SK-N-SH (cell line): ENCODE results near the gene B3GALNT1. TPM values are rescaled to one million over a fixed set of nuclear protein-coding genes. Genes with fewer than 3 reads are reported as not detected.

ENCODE experiments used
- CTCF ChIA-PET: fragments of 300-600, 350-600 bp; formaldehyde crosslinking; extraction: SDS; loops from one replicate; lab custom pipeline; 2021; lab: Yijun Ruan, JAX
- POLR2A ChIA-PET: fragments of 350-600 bp; sonication (Branson Sonifier 250); formaldehyde crosslinking; extraction: SDS; loops from one replicate; lab custom pipeline; 2020; ENCODE audit warnings: antibody characterized with exemption, inconsistent platforms; lab: Yijun Ruan, JAX
- DNase-seq: peaks from one replicate; pipeline ENCODE4 v3.0.0; 2012
- H2AFZ ChIP-seq: fragments of 200-600 bp; sonication (generic); 2 replicates; pipeline ENCODE4 v1.8.1; 2016; ENCODE audit warnings: antibody characterized with exemption, mild to moderate bottlenecking, low read depth
- H3F3A ChIP-seq: fragments of 200-600 bp; sonication (generic); replicated peaks from 2 replicates; pipeline ENCODE3; 2016; ENCODE audit warnings: antibody characterized with exemption, mild to moderate bottlenecking; ENCODE audit not compliant: insufficient read depth
- H3K27ac ChIP-seq, 2 experiments: fragments of 200-500 bp in 1 of 2; fragments of 200-600 bp in 1 of 2; sonication (Bioruptor generic) in 1 of 2; sonication (generic), shearing (Covaris generic) in 1 of 2; 2 replicates each; pipeline versions ENCODE4 v1.5.1 to v1.6.1; 2014 to 2016; ENCODE audit warnings: low read depth in 2 of 2, inconsistent platforms in 1 of 2, low read length in 1 of 2, mild to moderate bottlenecking in 1 of 2, mixed read lengths in 1 of 2
- H3K27me3 ChIP-seq: fragments of 200-600 bp; sonication (generic), shearing (Covaris generic); 2 replicates; pipeline ENCODE4 v1.6.1; 2016; ENCODE audit warnings: mixed run types; ENCODE audit not compliant: insufficient read depth
- H3K36me3 ChIP-seq, 2 experiments: fragments of 200-500 bp in 1 of 2; fragments of 200-600 bp in 1 of 2; sonication (Bioruptor generic) in 1 of 2; sonication (generic) in 1 of 2; replicated peaks in 1 of 2; 2 replicates each; pipeline versions ENCODE3 to v1.5.1; 2014 to 2016; ENCODE audit warnings: low read length in 1 of 2, mild to moderate bottlenecking in 1 of 2; ENCODE audit not compliant: insufficient read depth in 2 of 2, control insufficient read depth in 1 of 2
- H3K4me1 ChIP-seq, 2 experiments: fragments of 200-500 bp in 1 of 2; fragments of 200-600 bp in 1 of 2; sonication (Bioruptor generic) in 1 of 2; sonication (generic), shearing (Covaris generic) in 1 of 2; 2 replicates each; pipeline versions ENCODE4 v1.5.1 to v1.6.1; 2014 to 2016; ENCODE audit warnings: low read depth in 1 of 2, low read length in 1 of 2, mixed run types in 1 of 2; ENCODE audit not compliant: insufficient read depth in 2 of 2, control insufficient read depth in 1 of 2
- H3K4me2 ChIP-seq: fragments of 200-600 bp; sonication (generic), shearing (Covaris generic); 2 replicates; pipeline ENCODE4 v1.6.1; 2017; ENCODE audit warnings: mixed run types
- H3K4me3 ChIP-seq, 2 experiments: fragments of 200-500 bp in 1 of 2; fragments of 200-600 bp in 1 of 2; sonication (Bioruptor generic) in 1 of 2; sonication (generic), shearing (Covaris generic) in 1 of 2; 2 replicates each; pipeline versions ENCODE4 v1.5.1 to v1.8.1; 2014 to 2016; ENCODE audit warnings: low read depth in 2 of 2, inconsistent platforms in 1 of 2, low read length in 1 of 2, mild to moderate bottlenecking in 1 of 2, mixed read lengths in 1 of 2, moderate library complexity in 1 of 2
- H3K79me2 ChIP-seq: fragments of 200-600 bp; sonication (generic); 2 replicates; pipeline ENCODE4 v1.8.1; 2017; ENCODE audit warnings: mild to moderate bottlenecking; ENCODE audit not compliant: insufficient read depth
- H3K9ac ChIP-seq: fragments of 200-600 bp; sonication (generic); 2 replicates; pipeline ENCODE4 v1.6.1; 2017; ENCODE audit warnings: mixed run types
- H3K9me2 ChIP-seq: fragments of 200-600 bp; sonication (generic); 2 replicates; pipeline ENCODE4 v1.6.1; 2017; ENCODE audit warnings: mixed run types
- H3K9me3 ChIP-seq: fragments of 200-600 bp; sonication (generic); 2 replicates; pipeline ENCODE4 v1.6.1; 2017; ENCODE audit warnings: mixed run types, mild to moderate bottlenecking, moderate library complexity
- H4K20me1 ChIP-seq: fragments of 200-600 bp; sonication (generic); 2 replicates; pipeline ENCODE4 v1.6.1; 2017; ENCODE audit warnings: mild to moderate bottlenecking, mixed run types; ENCODE audit not compliant: insufficient read depth
- CHD2 ChIP-seq: fragments of 150-350 bp; IDR thresholded peaks from 2 replicates; pipeline ENCODE4 v1.6.1; 2018; ENCODE audit warnings: low read length; ENCODE audit not compliant: partially characterized antibody
- ELF1 ChIP-seq: IDR thresholded peaks from 2 replicates; pipeline ENCODE4 v1.4.0; 2012
- EP300 ChIP-seq, 2 experiments: IDR thresholded peaks; 2 replicates each; pipeline versions ENCODE4 v1.4.0 to v1.6.1; 2012; ENCODE audit warnings: borderline replicate concordance in 1 of 2, low read depth in 1 of 2, low read length in 1 of 2
- EZH2phosphoT487 ChIP-seq: fragments of 200-600 bp; sonication (generic); IDR thresholded peaks from 2 replicates; pipeline ENCODE4 v1.6.1; 2017; ENCODE audit warnings: low read depth, mixed run types, mild to moderate bottlenecking, antibody characterized with exemption, moderate library complexity, borderline replicate concordance
- FOSL2 ChIP-seq: IDR thresholded peaks from 2 replicates; pipeline ENCODE4 v1.4.0; 2012; ENCODE audit warnings: low read depth, mild to moderate bottlenecking, moderate library complexity, borderline replicate concordance
- FOXM1 ChIP-seq: IDR thresholded peaks from 2 replicates; pipeline ENCODE4 v1.4.0; 2012; ENCODE audit warnings: low read depth, mild to moderate bottlenecking
- GATA2 ChIP-seq: sonication (generic); formaldehyde crosslinking; IDR thresholded peaks from 2 replicates; pipeline ENCODE4 v1.5.0; 2020; ENCODE audit warnings: mild to moderate bottlenecking, missing genetic modification reagents
- MEF2A ChIP-seq: IDR thresholded peaks from 2 replicates; pipeline ENCODE4 v1.4.0; 2012; ENCODE audit warnings: low read depth, borderline replicate concordance
- NRF1 ChIP-seq: IDR thresholded peaks from 2 replicates; pipeline ENCODE4 v1.6.1; 2012; ENCODE audit warnings: low read depth, mild to moderate bottlenecking, low read length
- RAD21 ChIP-seq: IDR thresholded peaks from 2 replicates; pipeline ENCODE4 v1.6.1; 2012; ENCODE audit warnings: mild to moderate bottlenecking, low read length
- RCOR1 ChIP-seq: fragments of 150-350 bp; IDR thresholded peaks from 2 replicates; pipeline ENCODE4 v1.6.1; 2017; ENCODE audit warnings: antibody characterized with exemption, low read length
- REST ChIP-seq: IDR thresholded peaks from 2 replicates; pipeline ENCODE4 v1.6.1; 2012; ENCODE audit warnings: mild to moderate bottlenecking, low read depth, low read length, moderate library complexity
- RFX5 ChIP-seq: IDR thresholded peaks from 2 replicates; pipeline ENCODE4 v1.6.1; 2012; ENCODE audit warnings: mild to moderate bottlenecking, improper control_type of control experiment, low read length
- TAF1 ChIP-seq: IDR thresholded peaks from 2 replicates; pipeline ENCODE4 v1.6.1; 2012; ENCODE audit warnings: low read depth, mild to moderate bottlenecking, low read length, moderate library complexity, borderline replicate concordance
- TEAD4 ChIP-seq: IDR thresholded peaks from 2 replicates; pipeline ENCODE4 v1.4.0; 2012; ENCODE audit warnings: mild to moderate bottlenecking, borderline replicate concordance; ENCODE audit not compliant: insufficient read depth
- WGBS: methylation state at CpG from one replicate; pipeline ENCODE4 v1.1.6; 2017; ENCODE audit warnings: low lambda C conversion rate; 5-methylcytosine and 5-hydroxymethylcytosine counted together
- polyA plus RNA-seq, 3 experiments: library from polyadenylated mRNA; depleted of rRNA; stranded (reverse); fragments of >200 nt; gene quantifications; 2 replicates each; pipeline ENCODE4 v1.2.3, GENCODE V29; 2012
- TF ChIP-seq, protein P1 (sequence below): IDR thresholded peaks from 2 replicates; pipeline ENCODE4; 2012
- TF ChIP-seq, protein P2 (sequence below): IDR thresholded peaks from 2 replicates; pipeline ENCODE4 v1.4.0; 2012; ENCODE audit warnings: low read depth, borderline replicate concordance

The B3GALNT1 gene
- polyA plus RNA-seq, 1 of the 3 experiments (the other 2 are of a cell fraction), result 0.15 TPM

DNA sequence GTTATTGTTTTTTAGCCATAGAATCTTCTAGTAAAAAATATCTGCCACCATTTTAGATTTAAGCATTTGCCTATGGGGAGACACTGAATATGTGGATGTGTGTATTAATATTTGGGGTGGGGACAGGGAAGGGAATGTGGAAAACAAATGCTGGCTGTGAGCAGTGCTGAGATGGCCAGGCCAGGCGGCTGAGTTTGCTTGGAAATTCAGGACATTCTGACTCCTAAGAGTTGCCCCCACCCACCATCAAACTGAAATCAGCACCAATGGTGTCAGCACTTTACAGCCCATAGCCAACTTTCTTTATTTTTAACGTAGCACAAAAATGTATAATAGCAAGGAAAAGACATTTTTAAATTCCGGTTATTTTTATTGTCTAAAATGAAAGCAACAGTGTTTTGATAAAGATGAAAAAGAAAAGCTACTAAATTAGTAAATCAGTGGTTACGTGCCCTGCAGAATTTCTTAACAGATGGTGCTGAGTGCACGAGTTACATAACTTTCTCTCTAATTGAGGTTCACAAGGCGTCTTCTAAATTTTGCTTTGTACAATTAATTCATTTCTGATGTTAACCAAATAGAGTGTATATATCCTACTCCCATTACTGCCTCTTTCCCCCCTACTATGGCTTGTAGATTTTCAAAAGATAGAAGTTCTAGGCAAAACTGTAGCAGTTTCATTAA lies 34.0 kb downstream of the B3GALNT1 start (continued):
- no peak for TF ChIP-seq REST
- no peak for TF ChIP-seq TEAD4
- TF ChIP-seq, protein P1, sequence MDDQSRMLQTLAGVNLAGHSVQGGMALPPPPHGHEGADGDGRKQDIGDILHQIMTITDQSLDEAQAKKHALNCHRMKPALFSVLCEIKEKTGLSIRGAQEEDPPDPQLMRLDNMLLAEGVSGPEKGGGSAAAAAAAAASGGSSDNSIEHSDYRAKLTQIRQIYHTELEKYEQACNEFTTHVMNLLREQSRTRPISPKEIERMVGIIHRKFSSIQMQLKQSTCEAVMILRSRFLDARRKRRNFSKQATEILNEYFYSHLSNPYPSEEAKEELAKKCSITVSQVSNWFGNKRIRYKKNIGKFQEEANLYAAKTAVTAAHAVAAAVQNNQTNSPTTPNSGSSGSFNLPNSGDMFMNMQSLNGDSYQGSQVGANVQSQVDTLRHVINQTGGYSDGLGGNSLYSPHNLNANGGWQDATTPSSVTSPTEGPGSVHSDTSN, result no peak
- TF ChIP-seq FOXM1, result no peak
- TF ChIP-seq EZH2phosphoT487, result no peak
- no peak for TF ChIP-seq FOSL2
- TF ChIP-seq RCOR1, result no peak
- TF ChIP-seq TAF1, result no peak

GRCh38 chr3:161070252-161070930 lies 34.8 kb downstream of the B3GALNT1 start:
- H3K4me1 ChIP-seq, result no peaks in the 10 kb centered on the region; a peak in 1 of 4 replicates
- H3K9me3 ChIP-seq, result no peaks in the 10 kb centered on the region
- DNase-seq, result no peak
- peaks cover 5% of the 10 kb centered on the region; the same call in 1 of the 2 replicates for H3K27me3 ChIP-seq
- no peak overlapping the region for H2AFZ ChIP-seq
- peak overlapping the region; percentile 31 for H3K4me2 ChIP-seq
- H3K9ac ChIP-seq, result no peak overlapping the region
- CTCF ChIA-PET, result interaction anchor here (2.3 kb wide), 1 partner anchor 27 kb away, joined by 6 read pairs; no protein-coding TSS in a partner anchor
- H3K36me3 ChIP-seq, result no peaks in the 10 kb centered on the region
- TF ChIP-seq EP300 (IDR thresholded peaks at IDR 0.05; ENCODE audit: borderline replicate concordance in 1 of 2, low read depth in 1 of 2, low read length in 1 of 2) (no peak), MEF2A (no peak), CHD2 (no peak), RAD21 (no peak), ELF1 (no peak), GATA2 (no peak), RFX5 (no peak), NRF1 (no peak)
- TF ChIP-seq, protein P2, sequence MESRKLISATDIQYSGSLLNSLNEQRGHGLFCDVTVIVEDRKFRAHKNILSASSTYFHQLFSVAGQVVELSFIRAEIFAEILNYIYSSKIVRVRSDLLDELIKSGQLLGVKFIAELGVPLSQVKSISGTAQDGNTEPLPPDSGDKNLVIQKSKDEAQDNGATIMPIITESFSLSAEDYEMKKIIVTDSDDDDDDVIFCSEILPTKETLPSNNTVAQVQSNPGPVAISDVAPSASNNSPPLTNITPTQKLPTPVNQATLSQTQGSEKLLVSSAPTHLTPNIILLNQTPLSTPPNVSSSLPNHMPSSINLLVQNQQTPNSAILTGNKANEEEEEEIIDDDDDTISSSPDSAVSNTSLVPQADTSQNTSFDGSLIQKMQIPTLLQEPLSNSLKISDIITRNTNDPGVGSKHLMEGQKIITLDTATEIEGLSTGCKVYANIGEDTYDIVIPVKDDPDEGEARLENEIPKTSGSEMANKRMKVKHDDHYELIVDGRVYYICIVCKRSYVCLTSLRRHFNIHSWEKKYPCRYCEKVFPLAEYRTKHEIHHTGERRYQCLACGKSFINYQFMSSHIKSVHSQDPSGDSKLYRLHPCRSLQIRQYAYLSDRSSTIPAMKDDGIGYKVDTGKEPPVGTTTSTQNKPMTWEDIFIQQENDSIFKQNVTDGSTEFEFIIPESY, result no peak
- H3K79me2 ChIP-seq, result no peaks in the 10 kb centered on the region
- H3F3A ChIP-seq, result peaks cover 8% of the 10 kb centered on the region
- H3K4me3 ChIP-seq, result no peak overlapping the region
- H3K27ac ChIP-seq, result 0 out of 4 replicates have a peak overlapping the region, but pooled peaks of 1 of the 2 experiments have one; percentile 29
- H3K9me2 ChIP-seq, result no peaks in the 10 kb centered on the region
- POLR2A ChIA-PET, result no interaction called here
- 90% methylated on average over 7 of the region's 9 CpGs for WGBS
- no peaks in the 10 kb centered on the region for H4K20me1 ChIP-seq
